ENCODE results near the gene OAS3. TPM values are rescaled to one million over a fixed set of nuclear protein-coding genes. Genes with fewer than 3 reads are reported as not detected.

The OAS3 gene
- total RNA-seq, 1 donor from 2014 or later: 4.6 TPM

- no peak for TF ChIP-seq CTCF (conservative IDR thresholded peaks at IDR 0.05)
- Mint-ChIP-seq H3K27me3 (peaks cover 10% of the 10 kb centered on the region), H3K27ac (no peak overlapping the region), H3K36me3 (no peaks in the 10 kb centered on the region), H3K4me3 (no peak overlapping the region), H3K9me3 (no peaks in the 10 kb centered on the region), H3K4me1 (ENCODE audit: unreplicated experiment) (no peaks in the 10 kb centered on the region)
- DNase-seq (ENCODE audit: extremely low spot score, unreplicated experiment): no peak
Observed at GRCh38 chr12:112942572-112942971, 4.3 kb downstream of the OAS3 start.

GRCh38 chr12:112944024-112944690, 5.9 kb downstream of the OAS3 start:
- Mint-ChIP-seq H3K36me3 (no peaks in the 10 kb centered on the region), H3K4me3 (no peak overlapping the region), H3K9me3 (no peaks in the 10 kb centered on the region), H3K4me1 (ENCODE audit: unreplicated experiment) (no peaks in the 10 kb centered on the region), H3K27me3 (peaks cover 6% of the 10 kb centered on the region), H3K27ac (no peak overlapping the region)
- TF ChIP-seq CTCF (conservative IDR thresholded peaks at IDR 0.05): no peak
- no peak for DNase-seq (ENCODE audit: extremely low spot score, unreplicated experiment)

DNA sequence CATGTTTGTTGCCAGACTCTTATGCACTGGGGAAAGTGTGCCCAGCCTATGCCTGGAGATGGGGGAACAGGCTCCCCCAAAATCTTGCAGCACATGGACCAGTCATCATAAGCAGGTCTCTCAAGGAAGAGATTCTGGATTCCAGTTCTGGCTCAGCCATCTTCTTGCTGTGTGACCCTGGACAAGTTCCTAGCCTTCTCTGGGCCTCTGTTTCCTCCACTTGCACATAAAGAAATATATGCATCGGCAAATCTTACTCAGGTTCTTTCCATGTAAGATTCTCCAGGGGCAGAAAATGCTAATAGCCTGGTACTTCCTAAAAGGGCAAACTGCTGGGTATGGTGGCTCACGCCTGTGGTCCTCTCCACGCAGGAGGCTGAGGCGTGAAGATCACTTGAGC, 7.2 kb downstream of the OAS3 start:
- no peaks in the 10 kb centered on the region for H3K9me3 Mint-ChIP-seq
- no peaks in the 10 kb centered on the region for H3K36me3 Mint-ChIP-seq
- H3K27ac Mint-ChIP-seq: no peak overlapping the region
- H3K4me3 Mint-ChIP-seq: no peak overlapping the region
- DNase-seq (ENCODE audit: extremely low spot score, unreplicated experiment): no peak
- no peaks in the 10 kb centered on the region for H3K27me3 Mint-ChIP-seq
- no peaks in the 10 kb centered on the region for H3K4me1 Mint-ChIP-seq (ENCODE audit: unreplicated experiment)
- no peak for TF ChIP-seq CTCF (conservative IDR thresholded peaks at IDR 0.05)

DNA sequence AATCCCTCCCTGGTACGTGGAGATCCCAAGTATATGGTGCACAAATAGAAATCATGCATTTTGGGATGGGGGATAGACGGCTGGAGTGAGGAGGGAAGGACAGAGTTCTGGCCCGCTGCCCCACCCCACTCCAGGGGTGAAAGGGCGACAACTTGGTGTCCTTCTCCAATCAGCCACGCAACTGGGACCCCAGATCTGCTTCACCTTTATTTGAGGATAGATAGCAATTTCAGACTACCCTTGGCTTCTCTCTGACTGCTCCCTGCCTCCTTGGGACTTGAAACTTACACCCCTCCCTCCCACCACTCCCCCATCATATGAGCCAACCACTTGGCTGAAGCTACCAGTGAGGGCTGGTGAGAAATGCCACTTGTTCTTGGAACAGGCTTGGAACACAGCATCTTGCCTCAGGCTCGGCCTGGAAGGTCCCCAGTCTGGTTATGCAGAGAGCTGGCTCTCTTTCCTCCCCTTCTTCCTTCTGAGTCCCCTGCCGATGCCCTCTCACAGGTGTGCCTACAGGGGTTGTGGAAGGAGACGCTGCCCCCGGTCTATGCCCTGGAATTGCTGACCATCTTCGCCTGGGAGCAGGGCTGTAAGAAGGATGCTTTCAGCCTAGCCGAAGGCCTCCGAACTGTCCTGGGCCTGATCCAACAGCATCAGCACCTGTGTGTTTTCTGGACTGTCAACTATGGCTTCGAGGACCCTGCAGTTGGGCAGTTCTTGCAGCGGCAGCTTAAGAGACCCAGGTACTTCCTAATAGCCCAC, 8.1 kb downstream of the OAS3 start:
- H3K4me1 Mint-ChIP-seq (ENCODE audit: unreplicated experiment): no peaks in the 10 kb centered on the region
- no peak overlapping the region for H3K27ac Mint-ChIP-seq
- H3K9me3 Mint-ChIP-seq: no peaks in the 10 kb centered on the region
- no peaks in the 10 kb centered on the region for H3K36me3 Mint-ChIP-seq
- no peak for DNase-seq (ENCODE audit: extremely low spot score, unreplicated experiment)
- no peak overlapping the region for H3K4me3 Mint-ChIP-seq
- no peak for TF ChIP-seq CTCF (conservative IDR thresholded peaks at IDR 0.05)
- H3K27me3 Mint-ChIP-seq: no peaks in the 10 kb centered on the region

- no peaks in the 10 kb centered on the region for H3K27me3 Mint-ChIP-seq
- DNase-seq (ENCODE audit: extremely low spot score, unreplicated experiment): no peak
- no peak overlapping the region for H3K4me3 Mint-ChIP-seq
- H3K4me1 Mint-ChIP-seq (ENCODE audit: unreplicated experiment): no peaks in the 10 kb centered on the region
- TF ChIP-seq CTCF (conservative IDR thresholded peaks at IDR 0.05): no peak
- H3K27ac Mint-ChIP-seq: no peak overlapping the region
- H3K36me3 Mint-ChIP-seq: no peaks in the 10 kb centered on the region
- H3K9me3 Mint-ChIP-seq: no peaks in the 10 kb centered on the region
Observed at GRCh38 chr12:112947314-112947713, 9.0 kb downstream of the OAS3 start.
